Stomach (tissue), 9 donors: Measurements from ENCODE around the gene CLSTN3. TPM values are rescaled to one million over a fixed set of nuclear protein-coding genes. Genes with fewer than 3 reads are reported as not detected.

ENCODE experiments used
- DNase-seq, 2 donors: peaks; one replicate each; pipeline versions ENCODE4 v3.0.0 to v3.0.0-alpha.2; 2013 to 2019
- H3K27ac ChIP-seq, 5 donors: fragments of 200-600 bp in 4 of 5; sonication (generic) in 4 of 5; one replicate each; pipeline ENCODE4 v1.5.1; 2013 to 2019; ENCODE audit warnings: mild to moderate bottlenecking in 1 of 5, moderate library complexity in 1 of 5
- H3K27me3 ChIP-seq, 3 donors: fragments of 200-600 bp; sonication (generic); one replicate each; pipeline ENCODE4 v1.5.1; 2017 to 2019; ENCODE audit warnings: mixed run types in 1 of 3
- H3K36me3 ChIP-seq, 4 donors: fragments of 200-600 bp; sonication (generic); 1 replicate in 3 of 4; 2 replicates in 1 of 4; pipeline ENCODE4 v1.5.1; 2016 to 2019
- H3K4me1 ChIP-seq, 4 donors: fragments of 200-600 bp; sonication (generic); one replicate each; pipeline ENCODE4 v1.5.1; 2016 to 2019
- H3K4me3 ChIP-seq, 4 donors: fragments of 200-600 bp; sonication (generic) in 3 of 4; one replicate each; pipeline ENCODE4 v1.5.1; 2016 to 2019; ENCODE audit warnings: mild to moderate bottlenecking in 1 of 4
- H3K9me3 ChIP-seq, 4 donors: fragments of 200-600 bp; sonication (generic); one replicate each; pipeline ENCODE4 v1.5.1; 2016 to 2019
- EP300 ChIP-seq: sonication (generic); formaldehyde crosslinking; IDR thresholded peaks from one replicate; pipeline ENCODE4 v1.6.1; 2017; ENCODE audit warnings: antibody characterized with exemption
- POLR2A ChIP-seq, 4 donors: fragments of 450-650 bp; IDR thresholded peaks; one replicate each; pipeline ENCODE4 v1.6.1; 2016; ENCODE audit warnings: antibody characterized with exemption in 4 of 4, control low read depth in 2 of 4, mild to moderate bottlenecking in 1 of 4, moderate library complexity in 1 of 4
- POLR2AphosphoS5 ChIP-seq, 3 donors: sonication (generic); formaldehyde crosslinking; IDR thresholded peaks; one replicate each; pipeline ENCODE4 v1.6.1; 2016; ENCODE audit warnings: antibody characterized with exemption in 3 of 3
- WGBS, 5 donors: extraction: QIAGEN DNeasy Blood & Tissue Kit in 3 of 5; methylation state at CpG; one replicate each; pipeline versions ENCODE4 v1.1.5 to v1.1.7; 2013 to 2018; 5-methylcytosine and 5-hydroxymethylcytosine counted together
- intact Hi-C: fragments of 100-400 bp; cut with DNase I; formaldehyde crosslinking; loops from one replicate; pipeline ENCODE4 v1.15.1; 2023; ENCODE audit warnings: low total_unique reads
- polyA plus RNA-seq, 3 donors: library from polyadenylated mRNA; stranded (reverse); fragments of 200-250 nt; gene quantifications; one replicate each; pipeline ENCODE4 v1.2.3, GENCODE V29; 2013
- total RNA-seq, 5 donors: library from RNA; depleted of rRNA; stranded (reverse); fragments of >200 nt; gene quantifications; one replicate each; pipeline versions ENCODE4 v1.1.0 to v1.2.3, GENCODE V29; 2014 to 2016
- TF ChIP-seq, protein P1 (sequence below), 7 experiments: fragments of 450-650 bp in 4 of 7; fragments of 200-600 bp in 3 of 7; sonication (generic) in 3 of 7; IDR thresholded peaks; one replicate each; pipeline ENCODE4 v1.5.1; 2016 to 2019; ENCODE audit warnings: antibody characterized with exemption in 7 of 7, control low read depth in 2 of 7, mild to moderate bottlenecking in 1 of 7
- donor health status: healthy with polysubstance abuse.
- donor health status: Bipolar disorder and iron deficiency.
- donor health status: healthy.

The CLSTN3 gene
- total and polyA plus RNA-seq, 8 donors, result 2.4 to 149 (median 17.5) TPM

DNA sequence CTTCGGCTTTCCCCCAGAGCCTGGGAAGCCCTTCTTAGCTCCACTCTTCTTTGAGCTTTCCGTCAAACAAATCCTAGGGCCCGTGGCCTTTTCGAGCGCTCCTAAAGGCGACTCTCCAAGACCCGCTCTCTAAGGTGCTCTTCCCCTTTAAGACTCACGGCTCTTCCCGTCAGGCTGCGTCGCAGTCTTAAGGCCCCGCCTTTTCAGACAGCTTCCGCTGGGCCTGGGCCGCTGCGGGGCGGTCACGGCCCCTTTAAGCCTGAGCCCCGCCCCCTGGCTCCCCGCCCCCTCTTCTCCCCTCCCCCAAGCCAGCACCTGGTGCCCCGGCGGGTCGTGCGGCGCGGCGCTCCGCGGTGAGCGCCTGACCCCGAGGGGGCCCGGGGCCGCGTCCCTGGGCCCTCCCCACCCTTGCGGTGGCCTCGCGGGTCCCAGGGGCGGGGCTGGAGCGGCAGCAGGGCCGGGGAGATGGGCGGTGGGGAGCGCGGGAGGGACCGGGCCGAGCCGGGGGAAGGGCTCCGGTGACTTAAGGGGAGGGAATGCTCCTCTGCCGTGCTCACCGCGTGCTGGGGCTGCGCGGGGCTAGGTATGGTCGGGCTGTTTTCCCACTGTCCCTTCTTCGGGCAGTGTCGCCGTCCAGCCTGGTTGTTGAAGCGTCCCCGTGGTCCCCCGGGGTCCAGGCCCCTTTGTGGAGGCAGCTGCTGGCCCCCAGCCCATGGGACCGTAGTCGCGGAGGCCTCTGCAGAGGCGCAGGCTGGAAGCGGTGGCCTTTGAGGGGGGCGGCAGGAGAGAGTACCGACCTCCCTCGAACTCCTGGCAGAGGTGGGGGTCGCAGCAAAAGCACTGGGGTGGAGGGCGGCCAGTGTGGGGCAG is 59.5 kb downstream of the CLSTN3 start, which contains the start of gene PEX5:
PEX5 (plus strand) TSS at position 289 of the 870 bp plus-strand sequence. CDS start 692 bp downstream, outside the sequence.
- intact Hi-C loops, result no loop called here
- Histone ChIP-seq H3K27me3 (no peaks in the 10 kb centered on the region), H3K4me1 (peaks cover 9 to 35% (median 29%) of the 10 kb centered on the region in 4 donors), H3K4me3 (peak within 1 kb of the TSS; percentile 91 to 95 (median 94)), H3K9me3 (no peaks in the 10 kb centered on the region), H3K27ac (peak within 1 kb of the TSS; percentile 79 to 97 (median 92)), H3K36me3 (peaks cover 0 to 32% (median 23%) of the 10 kb centered on the region in 4 donors)
- TF ChIP-seq EP300 (no peak), POLR2AphosphoS5 (IDR thresholded peaks at IDR 0.05) (peak; percentile 58 to 89 (median 76))
- 0 to 2% (median 1%) methylated on average over 18 to 68 of the region's 68 CpGs for WGBS, 5 donors
- DNase-seq, result peak; percentile 92 to 97

DNA sequence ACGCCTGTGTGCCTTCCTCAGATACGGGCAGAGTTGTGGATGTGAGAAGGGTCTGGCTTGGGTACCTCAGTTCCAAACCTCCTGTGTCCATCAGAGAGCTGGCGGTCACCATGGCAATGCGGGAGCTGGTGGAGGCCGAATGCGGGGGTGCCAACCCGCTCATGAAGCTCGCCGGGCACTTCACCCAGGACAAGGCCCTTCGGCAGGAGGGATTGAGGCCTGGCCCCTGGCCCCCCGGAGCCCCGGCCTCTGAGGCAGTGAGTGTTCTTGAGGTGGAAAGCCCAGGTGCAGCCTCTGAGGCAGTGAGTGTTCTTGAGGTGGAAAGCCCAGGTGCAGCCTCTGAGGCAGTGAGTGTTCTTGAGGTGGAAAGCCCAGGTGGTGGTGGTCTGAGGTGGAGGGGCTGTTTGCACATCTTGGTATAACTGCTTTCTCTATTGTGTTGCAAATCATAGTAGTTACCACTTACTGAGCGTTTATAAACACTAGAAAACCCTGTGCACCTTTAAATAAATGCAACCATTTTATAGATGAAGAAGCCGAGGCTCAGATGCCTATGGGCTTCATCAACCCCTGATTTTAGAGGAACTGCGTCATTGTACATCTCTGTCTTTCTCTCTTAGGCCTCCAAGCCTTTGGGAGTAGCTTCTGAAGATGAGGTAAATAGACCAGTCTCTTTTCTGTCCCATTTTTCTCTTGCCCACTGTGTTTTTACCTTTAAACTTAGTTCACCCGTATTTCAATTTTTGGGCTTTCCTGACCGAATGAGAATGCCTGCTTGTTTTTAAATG is 60.3 kb downstream of the CLSTN3 start:
- 25 to 39% (median 27%) methylated on average over 10 to 17 of the region's 17 CpGs for WGBS, 5 donors
- DNase-seq, result peak in 1 of 2 donors; percentile 61
- H3K27ac ChIP-seq, result peak overlapping the region; percentile 79 to 97 (median 92)
- intact Hi-C loops, result no loop called here
- no peaks in the 10 kb centered on the region for H3K27me3 ChIP-seq
- peaks cover 9 to 35% (median 29%) of the 10 kb centered on the region in 4 donors for H3K4me1 ChIP-seq
- H3K36me3 ChIP-seq, result peaks cover 0 to 39% (median 30%) of the 10 kb centered on the region in 4 donors
- no peaks in the 10 kb centered on the region for H3K9me3 ChIP-seq
- H3K4me3 ChIP-seq, result peak overlapping the region; percentile 91 to 95 (median 94)
- TF ChIP-seq, protein P1, sequence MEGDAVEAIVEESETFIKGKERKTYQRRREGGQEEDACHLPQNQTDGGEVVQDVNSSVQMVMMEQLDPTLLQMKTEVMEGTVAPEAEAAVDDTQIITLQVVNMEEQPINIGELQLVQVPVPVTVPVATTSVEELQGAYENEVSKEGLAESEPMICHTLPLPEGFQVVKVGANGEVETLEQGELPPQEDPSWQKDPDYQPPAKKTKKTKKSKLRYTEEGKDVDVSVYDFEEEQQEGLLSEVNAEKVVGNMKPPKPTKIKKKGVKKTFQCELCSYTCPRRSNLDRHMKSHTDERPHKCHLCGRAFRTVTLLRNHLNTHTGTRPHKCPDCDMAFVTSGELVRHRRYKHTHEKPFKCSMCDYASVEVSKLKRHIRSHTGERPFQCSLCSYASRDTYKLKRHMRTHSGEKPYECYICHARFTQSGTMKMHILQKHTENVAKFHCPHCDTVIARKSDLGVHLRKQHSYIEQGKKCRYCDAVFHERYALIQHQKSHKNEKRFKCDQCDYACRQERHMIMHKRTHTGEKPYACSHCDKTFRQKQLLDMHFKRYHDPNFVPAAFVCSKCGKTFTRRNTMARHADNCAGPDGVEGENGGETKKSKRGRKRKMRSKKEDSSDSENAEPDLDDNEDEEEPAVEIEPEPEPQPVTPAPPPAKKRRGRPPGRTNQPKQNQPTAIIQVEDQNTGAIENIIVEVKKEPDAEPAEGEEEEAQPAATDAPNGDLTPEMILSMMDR (IDR thresholded peaks at IDR 0.05), result no peak
- TF ChIP-seq POLR2AphosphoS5 (IDR thresholded peaks at IDR 0.05) (no peak), POLR2A (IDR thresholded peaks at IDR 0.05) (no peak), EP300 (no peak)

DNA sequence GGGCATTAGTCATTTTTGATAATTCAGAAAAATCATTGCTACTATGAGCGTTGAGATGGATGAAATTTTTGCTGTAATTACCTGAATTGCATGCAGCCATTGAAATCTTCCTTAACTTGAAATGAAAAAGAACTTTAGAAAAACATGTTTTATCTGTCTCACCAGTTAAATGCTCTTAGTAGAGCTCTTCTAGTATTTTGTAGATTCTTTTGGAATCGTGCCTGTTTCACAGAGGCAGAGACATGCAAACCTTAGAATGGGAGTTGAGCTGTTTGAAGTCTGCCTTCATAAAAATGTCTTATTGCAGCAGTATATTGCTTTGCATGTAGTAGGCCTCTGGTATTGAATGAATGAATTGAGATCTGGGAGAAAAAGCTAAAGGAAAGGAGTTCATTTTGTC is 63.5 kb downstream of the CLSTN3 start:
- no peak overlapping the region for H3K4me3 ChIP-seq
- H3K36me3 ChIP-seq, result peaks cover 0 to 51% (median 38%) of the 10 kb centered on the region in 4 donors
- H3K27me3 ChIP-seq, result no peaks in the 10 kb centered on the region
- 71 to 84% (median 75%) methylated on average over 2 of the region's 2 CpGs for WGBS, 5 donors
- TF ChIP-seq POLR2A (IDR thresholded peaks at IDR 0.05) (no peak), EP300 (no peak), POLR2AphosphoS5 (IDR thresholded peaks at IDR 0.05) (no peak)
- TF ChIP-seq, protein P1 (IDR thresholded peaks at IDR 0.05), result no peak
- peaks cover 3 to 37% (median 25%) of the 10 kb centered on the region in 4 donors for H3K4me1 ChIP-seq
- H3K9me3 ChIP-seq, result no peaks in the 10 kb centered on the region
- DNase-seq, result no peak
- no peak overlapping the region for H3K27ac ChIP-seq
- intact Hi-C loops, result no loop called here

DNA sequence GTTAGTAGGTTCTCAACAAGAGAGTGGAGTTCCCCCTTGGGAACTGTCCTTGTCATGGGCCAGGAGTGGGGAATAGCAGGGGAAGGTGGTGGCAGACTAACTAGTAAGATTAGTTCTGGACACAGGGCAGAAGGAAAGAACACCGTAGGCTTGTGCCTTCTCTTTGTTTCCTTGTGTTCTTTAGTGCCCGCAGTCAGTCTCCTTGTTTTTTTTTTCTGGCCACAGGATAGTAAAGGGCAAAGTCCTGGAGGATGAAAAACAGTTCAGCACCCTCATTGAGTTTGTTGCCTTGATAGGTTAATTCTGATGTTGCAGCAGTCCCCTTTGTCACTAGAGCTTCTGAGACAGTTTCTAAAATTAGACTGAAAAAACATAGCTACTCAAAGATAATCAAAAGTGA is 67.7 kb downstream of the CLSTN3 start:
- TF ChIP-seq POLR2AphosphoS5 (IDR thresholded peaks at IDR 0.05) (no peak), POLR2A (IDR thresholded peaks at IDR 0.05) (no peak), EP300 (no peak)
- TF ChIP-seq, protein P1 (IDR thresholded peaks at IDR 0.05), result no peak
- H3K36me3 ChIP-seq, result peaks cover 17 to 71% (median 49%) of the 10 kb centered on the region in 4 donors
- H3K9me3 ChIP-seq, result no peaks in the 10 kb centered on the region
- peak in 1 of 2 donors; percentile 39 for DNase-seq
- intact Hi-C loops, result no loop called here
- H3K27me3 ChIP-seq, result no peaks in the 10 kb centered on the region
- peaks cover 0 to 10% (median 3%) of the 10 kb centered on the region in 4 donors for H3K4me1 ChIP-seq
- H3K27ac ChIP-seq, result peak overlapping the region in 2 of 5 donors; percentile 52 to 56
- H3K4me3 ChIP-seq, result no peak overlapping the region
- 28 to 54% (median 37%) methylated on average over 2 of the region's 2 CpGs for WGBS, 5 donors
